K562 (cell line): ENCODE measurements around the gene CHERP. TPM values are rescaled to one million over a fixed set of nuclear protein-coding genes. Genes with fewer than 3 reads are reported as not detected.

ENCODE experiments used
- ATAC-seq: fragments of 200-7000 bp; cut with Tn5 transposase; 3 replicates; pipeline ENCODE4 v1.9.1; 2020; ENCODE audit warnings: moderate library complexity
- BruUV-seq: library from RNA; stranded (reverse); fragments of 400-500 nt; replicated peaks from 2 replicates; lab custom pipeline; 2021; lab: Mats Ljungman, UMichigan
- CTCF ChIA-PET: fragments of 300-600 bp; formaldehyde crosslinking; extraction: SDS; loops from one replicate; lab custom pipeline; 2021; ENCODE audit warnings: low intra/inter-chr PET ratio; lab: Yijun Ruan, JAX
- POLR2A ChIA-PET: fragments of 300-600, 350-650 bp; sonication (Branson Sonifier 250); formaldehyde crosslinking; extraction: SDS; loops from one replicate; lab custom pipeline; 2021; ENCODE audit warnings: antibody characterized with exemption, inconsistent platforms; lab: Yijun Ruan, JAX
- DNase-seq, 4 experiments: peaks; one replicate each; pipeline versions ENCODE4 v3.0.0 to v3.0.0-alpha.2; 2011 to 2018; ENCODE audit warnings: low spot score in 3 of 4, mixed read lengths in 3 of 4; ENCODE audit errors: extremely low read depth in 1 of 4
- FAIRE-seq: peaks from 2 replicates; lab custom pipeline; 2011; peaks lifted over from hg19 to GRCh38; lab: Jason Lieb, UNC
- H2AFZ ChIP-seq: 2 replicates; pipeline ENCODE4 v1.6.0; 2011; ENCODE audit warnings: low read depth, low read length, control low read depth, inconsistent platforms
- H3K27ac ChIP-seq: fragments of 200-600 bp; 3 replicates; pipeline ENCODE4 v1.8.0; 2011; ENCODE audit warnings: low read depth, mild to moderate bottlenecking, control low read depth, inconsistent platforms, low read length, moderate library complexity, mixed read lengths; ENCODE audit errors: extremely low read depth
- H3K27me3 ChIP-seq, 2 experiments: fragments of 300-600 bp in 1 of 2; 2 replicates in 1 of 2; 3 replicates in 1 of 2; pipeline versions ENCODE4 v1.6.0 to v1.8.0; 2011; ENCODE audit warnings: inconsistent platforms in 2 of 2, low read length in 2 of 2, mild to moderate bottlenecking in 1 of 2, mixed read lengths in 1 of 2, moderate library complexity in 1 of 2; ENCODE audit not compliant: control insufficient read depth in 2 of 2, insufficient read depth in 2 of 2
- H3K36me3 ChIP-seq: fragments of 300-600 bp; 3 replicates; pipeline ENCODE4 v1.8.0; 2011; ENCODE audit warnings: mild to moderate bottlenecking, low read length, inconsistent platforms; ENCODE audit not compliant: control insufficient read depth, insufficient read depth
- H3K4me1 ChIP-seq, 2 experiments: fragments of 200-600 bp in 1 of 2; replicated peaks in 1 of 2; 2 replicates in 1 of 2; 3 replicates in 1 of 2; pipeline versions ENCODE4 v1.5.1 to v1.8.0; 2011; ENCODE audit warnings: inconsistent platforms in 2 of 2, low read length in 2 of 2, mild to moderate bottlenecking in 1 of 2, mixed read lengths in 1 of 2, moderate library complexity in 1 of 2; ENCODE audit not compliant: control insufficient read depth in 2 of 2, insufficient read depth in 2 of 2
- H3K4me2 ChIP-seq: 2 replicates; pipeline ENCODE4 v1.6.1; 2011; ENCODE audit warnings: low read length, control low read depth, inconsistent platforms, mixed read lengths; ENCODE audit not compliant: insufficient read depth
- H3K4me3 ChIP-seq: fragments of 200-600 bp; sonication (generic), shearing (Covaris generic); 2 replicates; pipeline ENCODE4 v1.5.1; 2016; ENCODE audit warnings: control low read depth, inconsistent platforms
- H3K79me2 ChIP-seq: fragments of 200-600 bp; 3 replicates; pipeline ENCODE4 v1.8.0; 2011; ENCODE audit warnings: low read length, inconsistent platforms; ENCODE audit not compliant: control insufficient read depth, insufficient read depth
- H3K9ac ChIP-seq, 2 experiments: 2 replicates each; pipeline versions ENCODE4 v1.6.0 to v1.6.1; 2011; ENCODE audit warnings: low read depth in 2 of 2, low read length in 2 of 2, control low read depth in 1 of 2, inconsistent platforms in 1 of 2, mild to moderate bottlenecking in 1 of 2, mixed read lengths in 1 of 2; ENCODE audit not compliant: insufficient read depth in 1 of 2
- H3K9me1 ChIP-seq: one replicate; pipeline ENCODE4 v1.6.0; 2011; ENCODE audit warnings: inconsistent platforms, mild to moderate bottlenecking, low read length, moderate library complexity; ENCODE audit not compliant: control insufficient read depth, insufficient read depth
- H3K9me3 ChIP-seq: replicated peaks from 2 replicates; pipeline ENCODE4 v1.5.1; 2011; ENCODE audit warnings: low read depth, low read length, inconsistent platforms; ENCODE audit not compliant: control insufficient read depth, insufficient read depth
- H4K20me1 ChIP-seq: replicated peaks from 2 replicates; pipeline ENCODE4 v1.6.1; 2011; ENCODE audit warnings: low read length, inconsistent platforms, mixed read lengths; ENCODE audit not compliant: control insufficient read depth, insufficient read depth
- FOXM1 ChIP-seq, 2 experiments: fragments of 450-650 bp in 1 of 2; sonication (generic) in 1 of 2; formaldehyde crosslinking in 1 of 2; IDR thresholded peaks; 2 replicates each; pipeline versions ENCODE4 v1.6.1 to v1.9.0; 2017 to 2022; ENCODE audit warnings: low read depth in 2 of 2, mild to moderate bottlenecking in 2 of 2, missing genetic modification reagents in 1 of 2, moderate library complexity in 1 of 2
- HDAC3 ChIP-seq: fragments of 450-650 bp; IDR thresholded peaks from 2 replicates; pipeline ENCODE4 v1.6.1; 2018; ENCODE audit warnings: borderline replicate concordance, mild to moderate bottlenecking, moderate library complexity; ENCODE audit not compliant: partially characterized antibody
- POLR2A ChIP-seq: fragments of 450-650 bp; conservative IDR thresholded peaks from 2 replicates; pipeline ENCODE4 v1.6.1; 2016
- PRMT5 ChIP-seq: sonication (generic); formaldehyde crosslinking; IDR thresholded peaks from 2 replicates; pipeline ENCODE4 v1.5.0; 2020; ENCODE audit warnings: missing genetic modification reagents
- RB1 ChIP-seq: fragments of 450-650 bp; IDR thresholded peaks from 2 replicates; pipeline ENCODE4 v1.6.1; 2017; ENCODE audit warnings: low read depth, mild to moderate bottlenecking
- SMAD2 ChIP-seq: fragments of 150-350 bp; IDR thresholded peaks from 2 replicates; pipeline ENCODE4 v1.6.1; 2014; ENCODE audit warnings: low read depth, mild to moderate bottlenecking, low read length
- WGBS: fragments of 100-300 bp; shearing (Covaris generic); methylation state at CpG from one replicate; pipeline ENCODE4 v1.1.6; 2016; ENCODE audit warnings: low coverage, mixed read lengths; ENCODE audit not compliant: insufficient coverage; ENCODE audit errors: missing lambda C conversion rate; 5-methylcytosine and 5-hydroxymethylcytosine counted together
- in situ Hi-C: fragments of 300-500 bp; cut with MboI; formaldehyde crosslinking; loops from 4 replicates; pipeline ENCODE4 v1.15.0; 2018; ENCODE audit warnings: inconsistent platforms, mixed read lengths
- intact Hi-C: fragments of 100-400 bp; cut with micrococcal nuclease; formaldehyde crosslinking; loops from 2 replicates; pipeline ENCODE4 v1.14.2; 2022
- polyA plus RNA-seq, 8 experiments: library from polyadenylated mRNA; depleted of rRNA in 4 of 8; stranded (reverse) in 5 of 8; unstranded in 3 of 8; fragments of >200 nt; fragmentation: Nextera tagmentation in 2 of 8; fragmentation: Illumina TruSeq in 1 of 8; extraction: Ambion mirVana in 2 of 8; extraction: Trizol in 1 of 8; gene quantifications; 2 replicates each; pipeline versions ENCODE4 v1.2.1 to v1.2.3, GENCODE V29; 2011 to 2014; ENCODE audit warnings: inconsistent platforms in 1 of 8, missing spikeins in 1 of 8
- total RNA-seq, 7 experiments: library from RNA; depleted of rRNA in 6 of 7; stranded (reverse); fragments of >200 nt in 6 of 7; fragmentation: Illumina TruSeq in 2 of 7; extraction: Trizol in 2 of 7; gene quantifications; 2 replicates each; pipeline versions ENCODE4 v1.2.1 to v1.2.3, GENCODE V29; 2011 to 2021; ENCODE audit warnings: low replicate concordance in 1 of 7
- TF ChIP-seq, protein P1 (sequence below): fragments of 450-650 bp; IDR thresholded peaks from 2 replicates; pipeline ENCODE4 v1.6.1; 2016; ENCODE audit warnings: antibody characterized with exemption
- TF ChIP-seq, protein P2 (sequence below): fragments of 450-650 bp; formaldehyde crosslinking; IDR thresholded peaks from 2 replicates; pipeline ENCODE4 v1.4.0; 2020; ENCODE audit warnings: mild to moderate bottlenecking, moderate library complexity

CHERP gene
- total and polyA plus RNA-seq, 9 of the 15 experiments (the other 6 are each of a cell fraction or from before 2014, with no cell fraction given), result 0.60 to 85.1 (median 7.8) TPM

DNA sequence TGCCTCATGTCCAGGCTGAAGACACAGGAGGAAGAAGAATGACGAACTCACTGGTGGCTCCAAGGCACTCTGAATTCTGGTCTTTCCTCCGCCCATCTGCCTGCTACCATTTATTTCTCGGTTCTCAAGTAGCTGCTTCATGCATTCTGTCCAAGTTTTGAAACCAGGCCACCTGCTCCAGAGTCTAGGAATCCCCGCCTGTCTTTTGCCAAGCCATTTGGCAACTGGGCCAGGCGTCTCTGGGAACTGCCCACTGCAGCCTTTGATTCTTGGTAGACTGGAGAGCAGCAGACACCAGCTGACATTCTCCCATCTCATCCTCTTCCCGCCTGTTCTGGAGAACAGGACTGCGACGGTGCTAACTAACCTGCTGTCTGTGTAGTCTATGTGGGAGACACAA is 19.1 kb upstream of the CHERP start:
- peak in 1 of 4 experiments; percentile 4 for DNase-seq
- Histone ChIP-seq H3K9ac (peak overlapping the region in 1 of 2 experiments; percentile 6; a peak in 1 of 4 replicates), H3K4me2 (no peak overlapping the region), H4K20me1 (no peaks in the 10 kb centered on the region), H3K79me2 (peaks cover 5% of the 10 kb centered on the region; the same call in 2 of the 3 replicates), H3K4me1 (peaks cover 6 to 16% of the 10 kb centered on the region in 2 experiments; a peak in 3 of 5 replicates), H3K36me3 (peaks cover 67% of the 10 kb centered on the region), H3K27me3 (no peaks in the 10 kb centered on the region), H3K9me1 (no peaks in the 10 kb centered on the region), H3K9me3 (no peaks in the 10 kb centered on the region), H3K27ac (peak overlapping the region; percentile 2; the same call in 1 of the 3 replicates), H2AFZ (no peak overlapping the region), H3K4me3 (no peak overlapping the region)
- intact Hi-C loops (no loop called here), in situ Hi-C loops (no loop called here)
- CTCF ChIA-PET, result no interaction called here
- no peak for TF ChIP-seq HDAC3
- TF ChIP-seq SMAD2, result no peak
- TF ChIP-seq PRMT5 (CRISPR knock-in tag), result no peak
- TF ChIP-seq, protein P1, sequence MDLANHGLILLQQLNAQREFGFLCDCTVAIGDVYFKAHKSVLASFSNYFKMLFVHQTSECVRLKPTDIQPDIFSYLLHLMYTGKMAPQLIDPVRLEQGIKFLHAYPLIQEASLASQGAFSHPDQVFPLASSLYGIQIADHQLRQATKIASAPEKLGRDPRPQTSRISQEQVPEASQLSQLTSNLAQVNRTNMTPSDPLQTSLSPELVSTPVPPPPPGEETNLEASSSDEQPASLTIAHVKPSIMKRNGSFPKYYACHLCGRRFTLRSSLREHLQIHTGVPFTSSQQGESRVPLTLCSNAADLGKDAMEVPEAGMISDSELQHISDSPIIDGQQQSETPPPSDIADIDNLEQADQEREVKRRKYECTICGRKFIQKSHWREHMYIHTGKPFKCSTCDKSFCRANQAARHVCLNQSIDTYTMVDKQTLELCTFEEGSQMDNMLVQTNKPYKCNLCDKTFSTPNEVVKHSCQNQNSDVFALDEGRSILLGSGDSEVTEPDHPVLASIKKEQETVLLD, result no peak
- TF ChIP-seq POLR2A, result no peak
- no peak for TF ChIP-seq FOXM1 (IDR thresholded peaks at IDR 0.05; ENCODE audit: low read depth)
- TF ChIP-seq FOXM1 (CRISPR knock-in tag; IDR thresholded peaks at IDR 0.05; ENCODE audit: low read depth), result no peak
- TF ChIP-seq, protein P2, sequence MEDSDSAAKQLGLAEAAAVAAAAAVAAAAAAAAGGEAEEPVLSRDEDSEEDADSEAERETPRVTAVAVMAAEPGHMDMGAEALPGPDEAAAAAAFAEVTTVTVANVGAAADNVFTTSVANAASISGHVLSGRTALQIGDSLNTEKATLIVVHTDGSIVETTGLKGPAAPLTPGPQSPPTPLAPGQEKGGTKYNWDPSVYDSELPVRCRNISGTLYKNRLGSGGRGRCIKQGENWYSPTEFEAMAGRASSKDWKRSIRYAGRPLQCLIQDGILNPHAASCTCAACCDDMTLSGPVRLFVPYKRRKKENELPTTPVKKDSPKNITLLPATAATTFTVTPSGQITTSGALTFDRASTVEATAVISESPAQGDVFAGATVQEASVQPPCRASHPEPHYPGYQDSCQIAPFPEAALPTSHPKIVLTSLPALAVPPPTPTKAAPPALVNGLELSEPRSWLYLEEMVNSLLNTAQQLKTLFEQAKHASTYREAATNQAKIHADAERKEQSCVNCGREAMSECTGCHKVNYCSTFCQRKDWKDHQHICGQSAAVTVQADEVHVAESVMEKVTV, result no peak
- TF ChIP-seq RB1, result no peak
- no peak for FAIRE-seq
- WGBS, result 92% methylated on average over 8 of the region's 8 CpGs
- POLR2A ChIA-PET, result interaction anchor here (0.6 to 2.1 kb wide), 4 partner anchors 8 to 19 kb away, joined by 3 to 7 read pairs (median 6); partner anchors contain the start of gene SLC35E1
- no TSS peak for BruUV-seq
- ATAC-seq, result no peak
